ENCODE data around the gene PYGM. TPM values are rescaled to one million over a fixed set of nuclear protein-coding genes. Genes with fewer than 3 reads are reported as not detected.
A peak's percentile ranks its signal among the peaks of the same experiment; 100 is the strongest.

PYGM gene
- total RNA-seq, 1 donor from 2014 or later: 14.7 TPM

DNA sequence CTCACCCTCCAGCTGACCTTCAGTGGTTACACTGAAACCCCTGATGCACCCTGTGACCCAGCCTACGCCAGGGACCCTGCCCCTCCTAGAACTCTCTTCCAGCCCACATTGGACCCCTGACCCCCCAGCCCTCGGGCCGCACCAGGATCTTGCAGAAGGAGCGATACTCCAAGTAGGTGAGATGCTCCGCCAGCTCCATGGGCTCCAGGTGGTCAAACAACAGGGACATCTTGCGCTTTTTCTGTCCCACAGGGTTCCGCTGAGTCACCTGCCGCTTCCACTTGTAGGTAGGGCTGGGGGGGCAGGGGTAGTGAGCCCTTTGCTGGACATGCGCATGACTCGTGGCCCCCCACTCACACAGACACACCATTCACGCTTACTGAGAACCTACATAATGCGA, 19.9 kb downstream of the PYGM start:
- no peak for DNase-seq (ENCODE audit: low spot score)

DNA sequence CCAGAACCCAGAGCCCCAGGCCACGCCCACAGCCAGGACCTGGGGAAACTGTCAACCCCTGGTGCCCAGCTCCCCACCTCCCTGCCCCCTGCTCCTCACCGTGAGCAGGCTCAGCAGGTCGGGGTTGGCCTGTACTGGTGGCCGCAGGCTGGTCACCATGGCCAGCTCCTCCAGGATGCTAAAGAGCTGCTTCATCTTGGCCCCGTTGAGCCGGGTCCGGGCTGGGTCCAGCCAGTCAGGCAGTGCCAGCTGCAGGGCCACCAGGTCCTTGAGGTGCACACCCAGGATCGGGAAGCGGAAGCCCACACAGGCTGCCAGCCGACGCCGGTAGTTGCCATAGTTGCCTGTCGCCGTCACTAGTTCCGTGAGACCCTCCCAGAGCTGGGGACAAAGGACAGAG, 23.1 kb downstream of the PYGM start:
- no peak for DNase-seq (ENCODE audit: low spot score)

DNA sequence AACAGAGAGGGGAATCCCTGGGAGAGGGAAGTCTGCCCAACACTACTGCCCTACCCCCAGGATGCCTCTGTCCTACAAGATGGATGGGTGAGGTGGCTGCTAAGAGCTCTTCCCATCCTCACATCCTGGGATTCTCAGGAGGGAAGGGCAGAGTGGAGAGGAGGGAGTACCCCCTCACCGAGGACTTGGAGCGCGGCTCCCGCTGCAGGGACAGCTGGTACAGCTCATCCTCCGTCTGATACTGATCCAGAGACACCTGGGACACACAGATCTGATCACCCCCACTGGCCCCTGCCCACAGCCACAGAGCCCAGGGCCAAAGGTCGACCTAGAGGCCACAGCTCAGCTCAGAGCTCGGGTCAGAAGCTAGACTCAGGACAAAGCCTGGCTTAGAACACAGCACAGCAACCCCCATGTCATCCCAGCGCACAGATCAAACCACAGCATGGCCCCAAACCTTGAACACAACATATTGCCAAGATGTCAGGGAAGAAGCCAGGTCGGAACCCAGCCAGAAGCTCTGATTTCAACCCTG, 24.0 kb downstream of the PYGM start:
- no peak for DNase-seq (ENCODE audit: low spot score)

DNA sequence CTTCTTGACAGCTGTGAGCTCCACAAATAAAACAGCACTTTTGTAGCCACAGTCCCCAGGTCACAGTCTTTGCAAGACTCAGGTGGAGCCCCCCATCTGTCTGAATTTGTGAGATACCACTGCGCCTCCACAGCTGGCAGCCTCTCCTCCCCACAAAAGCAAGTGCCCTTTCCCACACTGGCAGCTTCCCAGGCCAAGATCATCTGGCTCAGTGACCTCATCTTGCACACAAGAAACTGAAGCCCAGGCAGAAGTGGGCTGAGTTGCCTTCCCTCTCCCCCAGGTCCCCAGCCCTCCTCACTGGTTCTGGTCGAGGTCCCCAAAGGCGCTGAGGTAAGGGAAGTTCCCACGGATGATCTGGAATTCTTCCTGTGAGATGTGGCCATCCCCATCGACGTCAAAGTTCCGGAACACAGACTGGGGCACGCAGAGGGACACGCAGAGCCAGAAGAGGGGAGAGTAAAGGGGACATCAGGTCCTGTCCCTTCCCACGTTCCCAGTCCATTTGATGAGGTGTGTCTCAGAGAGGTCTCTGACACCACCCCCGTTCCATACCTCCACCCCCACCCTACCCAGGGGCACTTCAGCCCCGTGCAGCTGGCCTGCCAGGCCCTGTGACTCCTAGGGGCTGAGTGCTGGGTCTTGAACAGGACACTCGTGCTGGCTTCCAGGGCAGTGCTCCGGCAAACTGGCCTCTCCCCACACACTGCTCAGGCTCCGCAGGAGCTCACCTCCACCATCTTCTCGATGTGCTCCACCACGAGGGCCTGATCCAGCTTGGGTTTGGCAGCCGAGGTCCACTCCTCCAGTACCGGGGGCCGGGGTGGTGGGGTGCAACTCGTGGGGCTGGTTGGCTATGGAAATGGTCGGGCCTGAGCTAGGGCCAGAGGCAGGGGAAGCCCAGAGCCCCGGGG, 24.7 kb downstream of the PYGM start:
- DNase-seq (ENCODE audit: low spot score): no peak

DNA sequence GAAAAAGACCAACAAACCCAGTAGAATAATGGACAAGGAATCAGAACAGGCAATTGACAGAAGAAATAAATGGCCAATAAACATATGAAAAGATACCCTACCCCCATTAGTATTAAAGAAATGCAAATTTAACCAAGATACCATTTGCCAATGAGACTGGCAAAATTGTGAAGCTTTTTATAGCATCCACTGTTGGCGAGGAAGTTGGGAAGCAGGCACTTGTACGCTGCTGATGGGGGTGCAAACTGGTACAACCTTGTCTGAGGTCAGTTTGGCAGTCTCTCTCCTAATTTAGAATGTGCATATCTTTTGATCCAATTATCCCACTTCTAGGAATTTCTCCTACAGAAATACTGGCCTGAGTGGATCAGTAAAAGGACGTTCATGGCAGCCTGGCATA, 28.2 kb downstream of the PYGM start:
- no peak for DNase-seq (ENCODE audit: low spot score)

DNA sequence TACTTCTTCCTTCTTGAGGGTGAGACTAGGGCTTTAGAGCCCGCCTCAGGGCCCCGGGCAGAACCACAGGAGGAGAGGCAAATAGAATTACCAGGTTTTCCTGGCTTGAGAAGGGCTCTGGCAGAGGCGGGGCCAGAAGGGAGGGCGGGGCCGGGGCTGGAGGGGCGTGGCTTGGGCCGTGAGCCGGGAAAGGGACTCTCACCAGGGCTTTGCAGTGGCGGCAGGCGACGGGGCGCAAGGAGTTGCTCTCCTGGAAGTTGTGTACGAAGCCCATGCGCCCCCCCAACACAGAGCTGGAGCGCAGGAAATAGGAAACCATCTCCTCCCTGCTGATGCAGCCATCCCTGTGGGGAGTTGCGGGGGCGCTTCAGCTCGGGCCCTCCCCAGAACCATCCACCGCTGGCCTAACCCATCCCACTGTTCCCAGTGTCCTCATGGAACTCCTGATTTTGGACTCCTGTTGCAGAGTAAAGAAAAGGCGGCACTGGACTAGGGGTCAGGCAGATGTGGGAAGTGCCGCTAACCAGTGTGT, 29.9 kb downstream of the PYGM start:
- no peak for DNase-seq (ENCODE audit: low spot score)

DNA sequence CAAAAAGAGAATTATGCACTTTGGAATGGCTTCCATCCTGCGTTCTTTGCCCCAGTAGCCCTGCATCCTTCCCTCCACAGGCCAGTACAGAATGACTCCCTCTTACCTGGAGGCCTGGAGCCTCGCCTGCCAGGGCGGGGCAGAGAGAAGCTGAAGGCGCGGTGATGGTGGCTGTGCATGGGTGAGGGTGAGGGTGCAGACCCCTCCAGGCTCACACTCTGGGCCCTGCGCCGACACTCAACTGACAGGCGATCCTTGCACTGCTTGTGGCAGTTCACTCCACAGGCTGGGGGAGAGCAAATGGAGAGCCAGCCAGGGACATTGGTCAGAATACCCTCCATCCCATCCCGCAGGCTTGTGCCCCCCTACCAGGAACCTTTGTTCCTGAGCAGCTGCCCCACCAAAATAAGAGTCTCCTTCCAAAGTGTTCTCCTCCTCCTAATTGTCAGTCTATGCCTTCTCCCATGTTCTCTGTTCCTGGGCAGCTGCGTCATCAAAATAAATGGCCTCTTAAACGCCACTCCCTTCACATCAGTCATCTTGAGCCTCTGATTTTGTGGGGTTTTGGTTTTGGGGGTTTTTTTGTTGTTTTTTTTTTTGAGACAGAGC, 30.9 kb downstream of the PYGM start:
- no peak for DNase-seq (ENCODE audit: low spot score)

DNA sequence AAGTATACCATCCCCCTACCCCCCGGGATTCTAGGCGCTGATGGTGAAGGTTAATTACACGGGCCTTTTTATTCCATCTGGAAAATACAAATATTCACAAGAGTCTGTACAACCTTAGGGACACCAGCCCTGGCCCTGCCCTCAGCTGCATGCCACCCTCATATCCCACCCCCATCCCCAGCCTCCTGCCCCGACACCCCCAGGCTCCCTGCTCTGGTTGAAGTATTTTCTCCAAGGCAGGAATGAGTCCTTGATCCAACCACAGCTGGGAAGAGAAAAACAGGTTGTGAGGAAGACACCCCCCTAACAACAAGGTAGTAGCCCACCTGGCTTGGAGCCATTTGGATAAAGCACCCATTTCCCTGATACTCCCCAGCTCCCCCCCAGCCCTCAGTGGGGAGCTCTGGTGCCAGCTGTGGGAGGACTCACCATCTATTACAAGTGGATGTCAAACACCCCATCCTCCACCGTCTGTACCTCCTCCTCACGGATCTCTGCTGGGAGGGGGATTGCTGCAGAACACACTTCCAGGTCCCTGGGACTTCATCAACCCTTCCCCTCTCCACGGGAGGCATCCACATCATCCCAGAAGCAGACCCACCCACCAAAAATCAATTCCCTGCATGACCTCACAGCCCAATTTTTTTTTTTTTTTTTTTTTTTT, 32.8 kb downstream of the PYGM start:
- no peak for DNase-seq (ENCODE audit: low spot score)

DNA sequence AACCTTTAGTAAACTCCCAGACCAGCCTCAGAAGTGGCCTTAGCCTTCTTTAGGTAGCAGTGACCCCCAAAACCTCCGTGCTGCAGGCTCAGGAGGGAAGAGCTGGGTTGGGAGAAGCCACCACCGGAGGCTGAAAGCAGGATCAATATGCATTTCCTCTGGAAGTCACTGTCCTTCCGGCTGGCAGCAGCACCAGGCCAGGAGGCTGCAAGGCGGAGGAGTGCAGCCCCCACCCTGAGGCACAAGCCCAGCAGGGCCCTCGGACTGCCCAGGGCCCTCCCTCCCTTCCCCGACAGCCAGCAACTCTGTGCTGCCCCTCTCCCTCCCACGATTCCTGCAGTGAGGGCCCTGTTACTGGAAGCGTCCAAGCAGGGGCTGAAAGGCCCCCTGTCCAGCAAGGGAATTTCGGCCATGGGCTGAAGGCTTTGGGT, 33.5 kb downstream of the PYGM start:
- no peak for DNase-seq (ENCODE audit: low spot score)

DNA sequence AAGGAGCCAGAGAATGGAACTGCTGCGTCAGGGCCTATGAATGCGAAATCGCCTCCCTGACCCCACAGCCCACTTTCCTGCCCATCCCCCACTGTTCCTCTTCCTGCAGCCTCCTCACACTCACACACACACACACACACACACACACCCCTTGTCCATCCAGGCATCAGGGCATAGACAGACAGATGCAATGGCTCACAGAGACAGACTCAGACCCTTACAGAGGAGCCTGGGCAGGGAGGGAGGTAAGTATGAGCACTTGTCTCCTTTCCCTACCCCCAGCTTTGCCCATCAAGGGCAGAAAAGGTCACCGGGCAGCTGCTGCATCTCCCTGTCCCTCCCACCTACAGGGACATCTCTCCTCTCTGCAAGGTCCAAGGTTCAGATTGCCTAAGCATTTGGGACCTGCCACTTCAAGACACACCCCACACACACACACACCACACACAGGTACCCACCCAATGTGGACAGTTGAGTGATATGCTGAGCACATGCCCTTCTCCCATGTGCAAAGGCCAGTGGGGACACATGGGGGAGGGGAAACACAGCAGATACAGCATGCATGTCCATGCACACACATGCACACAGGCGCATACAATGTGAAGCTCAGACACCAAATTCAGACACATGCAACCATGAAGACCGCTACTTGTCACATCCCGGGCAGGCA, 34.8 kb downstream of the PYGM start:
- DNase-seq (ENCODE audit: low spot score): no peak

DNA sequence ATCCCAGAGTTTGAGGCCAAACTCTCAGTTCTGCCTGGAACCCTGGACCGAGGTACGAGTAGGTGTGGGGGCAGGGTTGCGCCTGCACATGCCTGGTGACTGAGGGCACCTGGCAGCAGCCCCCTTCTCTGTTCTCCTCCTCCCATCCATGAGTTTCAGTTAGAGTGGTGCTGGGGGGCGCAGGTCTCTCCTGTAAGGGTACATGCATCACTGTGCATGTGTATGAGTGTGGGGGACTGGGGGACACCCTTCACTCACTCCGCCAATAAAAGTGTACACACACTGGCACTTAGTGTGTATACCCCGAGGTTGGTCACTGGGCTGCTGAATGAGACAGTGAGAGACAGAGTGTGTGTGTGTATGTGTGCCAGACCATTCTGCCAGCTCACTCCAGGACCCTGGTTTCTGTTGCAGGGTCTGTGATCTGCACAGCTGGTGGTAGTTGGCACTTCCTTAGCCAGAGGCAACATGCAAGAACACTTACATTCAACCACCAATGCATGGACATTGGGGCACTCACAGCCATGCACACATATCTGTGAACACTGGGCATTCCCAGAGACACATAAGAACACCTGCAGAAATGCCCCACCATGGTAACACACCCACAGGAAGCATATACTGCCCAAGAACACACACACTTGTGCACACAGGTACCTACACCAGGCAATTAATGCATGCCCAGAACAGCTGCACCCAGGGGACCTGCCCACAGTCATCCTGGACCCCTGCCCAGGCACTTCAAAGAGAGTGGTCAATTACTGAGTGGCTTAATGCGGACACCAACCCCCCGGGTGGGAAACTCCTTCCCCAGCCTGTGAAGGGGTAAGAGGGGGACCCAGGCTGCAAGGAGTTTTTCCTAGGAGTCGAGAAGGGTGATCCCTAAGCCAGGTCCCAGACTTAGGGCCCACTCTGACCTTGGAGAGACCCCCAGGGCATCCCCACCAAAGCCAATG, 35.6 kb downstream of the PYGM start:
- DNase-seq (ENCODE audit: low spot score): no peak

DNA sequence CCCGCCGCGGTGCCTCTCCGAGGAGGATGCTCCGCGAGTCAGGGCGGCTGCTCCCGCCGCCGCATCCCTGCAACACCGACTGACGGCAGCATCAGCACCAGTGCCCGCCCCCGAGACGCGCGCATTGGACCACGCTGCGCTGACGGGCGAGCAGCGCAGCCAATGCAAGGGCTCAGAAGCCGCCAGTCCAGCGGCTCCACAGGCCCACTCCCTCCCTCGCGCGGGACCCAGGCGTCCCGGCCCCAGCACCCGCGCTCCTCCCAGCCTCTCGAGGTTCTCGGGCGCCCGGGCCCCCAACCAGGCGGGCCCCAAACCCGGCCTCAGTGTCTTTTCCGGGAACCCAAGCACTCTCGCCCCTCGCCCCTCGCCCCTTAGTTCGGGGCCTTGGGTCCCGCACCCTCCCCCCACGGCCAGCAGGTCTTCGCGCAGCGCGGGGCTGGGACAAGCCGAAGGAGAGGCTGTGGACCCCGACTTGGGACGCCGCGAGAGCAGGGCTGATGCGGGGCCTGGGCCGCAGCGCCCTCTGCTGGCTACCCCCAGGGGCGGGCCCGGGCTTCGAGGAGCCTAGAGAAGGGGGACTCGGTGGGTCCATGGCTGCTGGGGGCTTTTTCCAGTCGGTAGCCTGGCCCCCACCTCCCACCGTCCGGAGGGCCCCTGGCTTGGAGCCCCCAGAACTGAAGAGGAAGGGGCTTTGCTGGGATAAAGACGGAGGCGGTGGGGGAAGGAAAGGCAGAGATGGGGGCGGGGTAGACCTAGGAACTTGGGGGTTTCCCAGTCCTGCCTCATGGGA, 36.5 kb downstream of the PYGM start, which contains the start of gene NRXN2:
Gene NRXN2, minus strand, starts transcription at position 81 of the 790 bp plus-strand sequence. CDS start 9,498 bp downstream, outside the sequence.
- peak; percentile 84 for DNase-seq (ENCODE audit: low spot score)

DNA sequence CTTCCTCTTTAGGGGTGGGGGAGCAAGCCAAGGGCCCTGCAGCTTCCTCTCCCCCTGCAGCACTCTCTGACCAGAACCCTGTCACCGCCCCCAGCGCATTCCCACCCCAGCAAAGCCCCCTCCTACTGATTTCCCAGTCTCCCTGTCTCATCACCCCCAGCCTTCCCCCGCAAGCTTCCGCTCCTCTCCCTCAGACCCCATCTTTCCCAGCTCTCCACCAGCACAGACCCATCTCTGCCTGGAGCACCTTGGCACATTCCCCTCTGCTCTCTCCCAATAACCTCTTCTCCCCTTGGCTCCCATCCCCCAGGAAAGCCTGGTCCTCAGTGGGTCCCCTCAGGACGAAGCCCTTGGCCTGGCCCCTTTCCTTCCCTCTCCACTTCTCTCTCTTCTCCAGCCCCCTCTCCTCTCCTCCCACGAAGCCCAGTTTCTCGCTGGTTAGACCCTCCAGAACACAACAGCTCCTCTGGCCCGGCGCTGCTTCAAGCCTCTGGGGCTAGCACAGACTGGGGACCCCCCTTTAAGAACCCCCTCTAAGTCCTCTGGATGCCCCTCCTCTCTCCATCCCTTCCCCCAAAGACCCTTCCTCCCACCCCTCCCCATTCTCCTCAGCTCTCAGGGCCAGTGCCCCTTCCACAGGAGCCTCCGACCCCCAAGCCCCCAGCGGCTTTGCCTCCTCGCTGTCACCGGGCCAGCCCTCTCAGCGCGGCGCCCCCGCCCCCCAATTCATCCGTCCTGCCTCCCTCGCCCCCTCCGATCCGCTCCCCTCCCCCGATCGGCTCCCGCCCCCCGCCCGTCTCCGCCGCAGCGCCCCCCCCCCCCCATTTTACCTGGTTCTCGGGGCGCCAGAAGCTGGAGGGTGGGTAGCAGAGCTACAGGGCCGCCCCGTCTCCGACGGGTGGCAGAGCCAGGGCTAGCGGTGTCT, 37.4 kb downstream of the PYGM start:
- DNase-seq (ENCODE audit: low spot score): no peak

DNA sequence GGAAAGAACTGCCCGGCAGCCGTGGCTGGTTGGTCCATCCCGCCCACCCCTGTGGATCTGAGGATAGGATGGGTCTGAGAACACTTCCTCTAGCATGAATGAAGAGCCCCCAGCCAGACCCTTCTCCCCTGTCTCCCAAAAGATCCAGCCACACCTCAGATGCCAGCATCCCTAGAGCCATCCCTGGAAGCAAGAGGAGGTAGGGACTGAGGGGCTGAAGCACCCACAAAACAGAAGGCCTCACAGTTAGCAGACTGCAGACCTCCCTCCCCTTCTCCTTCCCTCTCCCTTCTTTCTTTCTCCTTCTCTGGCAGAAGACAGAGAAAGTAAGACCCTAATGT, 38.4 kb downstream of the PYGM start:
- DNase-seq (ENCODE audit: low spot score): no peak

DNA sequence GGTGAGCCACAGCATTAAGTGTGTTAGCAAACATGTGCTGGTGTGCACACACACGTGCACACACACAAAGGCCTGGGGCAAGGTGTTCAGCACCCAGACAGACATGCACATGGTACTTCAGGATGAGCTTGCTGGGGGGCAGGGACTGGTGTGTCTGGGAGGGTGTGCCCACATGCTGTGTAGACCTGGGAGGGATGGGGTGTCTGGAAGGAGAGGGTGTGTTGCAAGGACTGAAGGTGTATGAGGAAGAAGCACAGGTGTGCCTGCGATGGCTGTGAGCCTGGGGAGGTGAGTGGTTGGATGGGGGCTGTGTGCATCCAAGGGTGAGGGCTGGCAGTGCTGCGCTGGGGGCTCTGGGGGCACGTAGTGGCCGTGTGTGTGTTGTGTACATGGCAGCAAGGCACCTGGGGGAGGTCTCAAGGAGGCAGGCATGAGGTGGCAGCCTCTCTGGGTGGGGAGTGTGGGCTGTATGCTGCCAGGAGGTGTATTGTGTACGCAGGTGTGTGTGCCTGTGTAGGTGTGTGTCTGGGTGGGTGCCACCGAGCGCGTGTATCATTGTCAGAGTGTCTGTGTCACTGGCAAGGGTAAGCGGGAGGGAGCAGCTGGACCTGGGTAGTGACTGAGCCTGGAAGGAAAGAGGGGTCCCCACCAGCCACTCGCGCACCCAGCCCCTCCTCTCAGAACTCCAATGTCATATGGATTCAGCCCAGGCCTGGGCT, 39.0 kb downstream of the PYGM start:
- no peak for DNase-seq (ENCODE audit: low spot score)

DNA sequence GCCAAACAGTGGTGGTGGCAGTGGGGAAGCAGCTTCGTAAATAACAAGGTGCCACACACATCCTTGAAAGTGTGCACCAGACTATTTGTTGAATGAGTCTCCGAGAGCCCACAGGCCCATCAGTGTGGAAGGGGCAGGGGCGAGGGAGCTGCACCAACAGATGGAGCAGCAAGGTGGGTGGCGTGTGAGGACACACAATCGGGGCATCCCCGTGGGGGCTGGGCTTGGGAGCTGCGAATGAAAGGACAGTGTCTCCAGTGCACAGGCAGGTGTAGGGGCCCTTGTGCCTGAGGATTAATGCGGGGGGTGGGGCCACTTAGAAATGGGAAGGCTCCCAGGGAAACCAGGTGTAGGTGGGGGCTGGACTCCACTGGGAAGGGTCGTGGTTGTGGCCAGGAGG, 39.6 kb downstream of the PYGM start:
- DNase-seq (ENCODE audit: low spot score): no peak

DNA sequence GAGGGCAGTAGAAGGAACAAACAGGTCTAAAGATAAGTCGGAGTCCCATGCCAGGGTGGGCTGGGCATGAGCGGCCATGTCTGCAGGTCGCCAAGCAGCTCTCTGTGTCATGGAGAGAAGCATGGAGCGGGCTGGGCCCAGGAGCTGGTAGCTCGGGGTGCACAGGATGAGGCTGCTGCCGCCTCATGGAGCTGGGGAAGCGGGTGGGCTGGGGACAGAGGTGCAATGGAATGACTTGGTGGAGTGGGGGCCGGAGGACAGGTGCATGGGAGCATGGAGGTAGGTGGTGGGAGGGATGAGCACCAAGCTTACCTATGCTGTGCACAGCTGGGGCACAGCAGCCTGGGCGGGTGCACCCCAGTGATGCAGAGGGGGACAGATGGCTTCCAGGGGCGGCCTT, 40.4 kb downstream of the PYGM start:
- no peak for DNase-seq (ENCODE audit: low spot score)

DNA sequence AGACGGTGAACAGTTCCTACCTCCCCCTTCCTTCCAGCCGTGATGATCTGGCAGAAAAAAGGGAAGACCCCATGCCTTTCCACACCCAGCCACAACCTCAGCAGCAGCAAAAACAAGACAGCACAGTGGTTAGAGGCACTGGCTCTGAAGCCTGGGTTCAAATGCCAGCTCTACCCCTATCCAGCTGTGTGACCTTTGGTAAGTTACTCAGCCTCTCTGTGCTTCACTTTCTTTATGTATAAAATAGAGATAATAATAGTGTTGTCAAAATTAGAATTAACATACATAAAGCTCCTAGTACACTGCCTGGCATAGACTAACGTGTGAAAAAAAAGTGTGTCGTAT, 41.0 kb downstream of the PYGM start:
- DNase-seq (ENCODE audit: low spot score): no peak
